ENCODE results near the gene LRCH4. TPM values are rescaled to one million over a fixed set of nuclear protein-coding genes. Genes with fewer than 3 reads are reported as not detected.

The LRCH4 gene
- total and polyA plus RNA-seq, 2 donors (not counting 1 experiment from before 2014, with no cell fraction given), result 288 to 289 TPM

- ChIA-PET CTCF (interaction anchor here (0.9 to 3.9 kb wide), 4 partner anchors 14 to 149 kb away, joined by 3 to 21 read pairs (median 4); no protein-coding TSS in a partner anchor), POLR2A (no interaction called here)
- WGBS (ENCODE audit: insufficient coverage), result 64% methylated on average over 3 of the region's 4 CpGs
- H3K27me3 Mint-ChIP-seq, result no peaks in the 10 kb centered on the region
- H2AFZ ChIP-seq (ENCODE audit: insufficient read depth, low read depth, low read length, poor library complexity, severe bottlenecking), result no peak overlapping the region
- H3K4me1 ChIP-seq (ENCODE audit: control insufficient read depth in 2 of 2, insufficient read depth in 2 of 2, low read length in 2 of 2), result peaks cover 3 to 5% of the 10 kb centered on the region in 2 donors
- no peak overlapping the region for H3K4me2 ChIP-seq (replicated peaks; ENCODE audit: low read depth, low read length, poor library complexity, severe bottlenecking)
- no peak overlapping the region for H3K4me3 Mint-ChIP-seq
- no peaks in the 10 kb centered on the region for H3K9me3 Mint-ChIP-seq (ENCODE audit: insufficient read depth)
- H3K9ac ChIP-seq (ENCODE audit: low read length), result no peak overlapping the region
- ATAC-seq (ENCODE audit: low read depth) (no peak), DNase-seq (no peak)
- H3K4me1 Mint-ChIP-seq, result peaks cover 5% of the 10 kb centered on the region
- TF ChIP-seq CTCF (IDR thresholded peaks at IDR 0.05) (no peak), EZH2 (IDR thresholded peaks at IDR 0.05; ENCODE audit: borderline replicate concordance, insufficient read depth, low read depth, low read length, poor library complexity, severe bottlenecking) (no peak)
- no peak overlapping the region for H3K27ac ChIP-seq (ENCODE audit: low read length in 2 of 2)
- H3K27ac Mint-ChIP-seq, result no peak overlapping the region
- no peaks in the 10 kb centered on the region for H3K79me2 ChIP-seq (ENCODE audit: control insufficient read depth, insufficient read depth, low read length)
- no peaks in the 10 kb centered on the region for H3K9me3 ChIP-seq (ENCODE audit: control extremely low read depth in 1 of 3, control insufficient read depth in 2 of 3, insufficient read depth in 1 of 3, low read length in 2 of 3)
- H3K27me3 ChIP-seq (replicated peaks in 1 of 4; ENCODE audit: control extremely low read depth in 1 of 4, control insufficient read depth in 3 of 4, insufficient read depth in 4 of 4, low read length in 3 of 4), result no peaks in the 10 kb centered on the region
- H3K36me3 ChIP-seq (replicated peaks in 1 of 2; ENCODE audit: control extremely low read depth in 1 of 2, control insufficient read depth in 1 of 2, extremely low read depth in 1 of 2, insufficient read depth in 2 of 2, low read length in 1 of 2), result peaks cover 0 to 20% of the 10 kb centered on the region in 2 experiments
- no peaks in the 10 kb centered on the region for H4K20me1 ChIP-seq (ENCODE audit: control insufficient read depth, insufficient read depth, low read length, poor library complexity, severe bottlenecking)
- intact Hi-C loops (cut with micrococcal nuclease), result no loop called here
- no peak overlapping the region for H3K4me3 ChIP-seq (ENCODE audit: control extremely low read depth in 1 of 5, extremely low read depth in 1 of 5, insufficient read depth in 1 of 5, low read depth in 2 of 5, low read length in 4 of 5)
Measured at GRCh38 chr7:100556541-100556940, 29.4 kb downstream of the LRCH4 start.

GRCh38 chr7:100555701-100556100 is 30.2 kb downstream of the LRCH4 start:
- H3K4me2 ChIP-seq (replicated peaks; ENCODE audit: low read depth, low read length, poor library complexity, severe bottlenecking), result no peak overlapping the region
- H3K27ac ChIP-seq (ENCODE audit: low read length in 2 of 2), result no peak overlapping the region
- no peak overlapping the region for H2AFZ ChIP-seq (ENCODE audit: insufficient read depth, low read depth, low read length, poor library complexity, severe bottlenecking)
- Mint-ChIP-seq H3K27ac (no peak overlapping the region), H3K4me3 (no peak overlapping the region), H3K9me3 (ENCODE audit: insufficient read depth) (no peaks in the 10 kb centered on the region), H3K4me1 (peaks cover 5% of the 10 kb centered on the region), H3K27me3 (no peaks in the 10 kb centered on the region)
- TF ChIP-seq CTCF (IDR thresholded peaks at IDR 0.05), result no peak
- TF ChIP-seq EZH2 (IDR thresholded peaks at IDR 0.05; ENCODE audit: borderline replicate concordance, insufficient read depth, low read depth, low read length, poor library complexity, severe bottlenecking), result no peak
- H3K36me3 ChIP-seq (replicated peaks in 1 of 2; ENCODE audit: control extremely low read depth in 1 of 2, control insufficient read depth in 1 of 2, extremely low read depth in 1 of 2, insufficient read depth in 2 of 2, low read length in 1 of 2), result peaks cover 0 to 18% of the 10 kb centered on the region in 2 experiments
- CTCF ChIA-PET, result interaction anchor here (0.8 to 1.4 kb wide), 5 partner anchors 11 to 136 kb away, joined by 3 to 6 read pairs (median 3); no protein-coding TSS in a partner anchor
- H3K4me1 ChIP-seq (ENCODE audit: control insufficient read depth in 2 of 2, insufficient read depth in 2 of 2, low read length in 2 of 2), result peaks cover 4 to 9% of the 10 kb centered on the region in 2 donors
- H3K79me2 ChIP-seq (ENCODE audit: control insufficient read depth, insufficient read depth, low read length), result peaks cover 3% of the 10 kb centered on the region
- no peak overlapping the region for H3K4me3 ChIP-seq (ENCODE audit: control extremely low read depth in 1 of 5, extremely low read depth in 1 of 5, insufficient read depth in 1 of 5, low read depth in 2 of 5, low read length in 4 of 5)
- intact Hi-C loops (cut with micrococcal nuclease), result no loop called here
- H3K9ac ChIP-seq (ENCODE audit: low read length), result no peak overlapping the region
- no peaks in the 10 kb centered on the region for H4K20me1 ChIP-seq (ENCODE audit: control insufficient read depth, insufficient read depth, low read length, poor library complexity, severe bottlenecking)
- ATAC-seq (ENCODE audit: low read depth) (no peak), DNase-seq (no peak)
- 94% methylated on average over 5 of the region's 5 CpGs for WGBS (ENCODE audit: insufficient coverage)
- no peaks in the 10 kb centered on the region for H3K27me3 ChIP-seq (replicated peaks in 1 of 4; ENCODE audit: control extremely low read depth in 1 of 4, control insufficient read depth in 3 of 4, insufficient read depth in 4 of 4, low read length in 3 of 4)
- H3K9me3 ChIP-seq (ENCODE audit: control extremely low read depth in 1 of 3, control insufficient read depth in 2 of 3, insufficient read depth in 1 of 3, low read length in 2 of 3), result no peaks in the 10 kb centered on the region
- POLR2A ChIA-PET, result interaction anchor here (0.6 kb wide), 1 partner anchor 256 kb away, joined by 3 read pairs; no protein-coding TSS in a partner anchor
